ENCODE data around the gene ANKS1A. TPM values are rescaled to one million over a fixed set of nuclear protein-coding genes. Genes with fewer than 3 reads are reported as not detected.

ANKS1A gene
- total RNA-seq, 1 donor from 2014 or later: 13.6 TPM

- no peak for ATAC-seq
Observed at GRCh38 chr6:35057449-35058357, 168.6 kb downstream of the ANKS1A start.

- no peak for ATAC-seq
Observed at GRCh38 chr6:35058358-35058675, 169.3 kb downstream of the ANKS1A start.

- no peak for ATAC-seq
Observed at GRCh38 chr6:35058865-35059522, 169.9 kb downstream of the ANKS1A start.

GRCh38 chr6:35059596-35060345 lies 170.7 kb downstream of the ANKS1A start:
- ATAC-seq: no peak

- no peak for ATAC-seq
Observed at GRCh38 chr6:35061102-35061615, 172.1 kb downstream of the ANKS1A start.

GRCh38 chr6:35061651-35062410 lies 172.8 kb downstream of the ANKS1A start:
- no peak for ATAC-seq

GRCh38 chr6:35062676-35063574 lies 173.9 kb downstream of the ANKS1A start:
- ATAC-seq: no peak

- peak; percentile 16 for ATAC-seq
Observed at GRCh38 chr6:35063701-35064280, 174.7 kb downstream of the ANKS1A start.

- no peak for ATAC-seq
Observed at GRCh38 chr6:35064290-35064689, 175.2 kb downstream of the ANKS1A start.

- ATAC-seq: no peak
Observed at GRCh38 chr6:35064757-35065440, 175.8 kb downstream of the ANKS1A start.

GRCh38 chr6:35065441-35065800 lies 176.4 kb downstream of the ANKS1A start:
- ATAC-seq: no peak

GRCh38 chr6:35065870-35066269 lies 176.8 kb downstream of the ANKS1A start:
- ATAC-seq: no peak

- ATAC-seq: no peak
Observed at GRCh38 chr6:35067234-35067633, 178.2 kb downstream of the ANKS1A start.

GRCh38 chr6:35068206-35068605 lies 179.2 kb downstream of the ANKS1A start:
- peak; percentile 20 for ATAC-seq

GRCh38 chr6:35068644-35069043 lies 179.6 kb downstream of the ANKS1A start:
- ATAC-seq: no peak

GRCh38 chr6:35069262-35069661 lies 180.2 kb downstream of the ANKS1A start:
- no peak for ATAC-seq

GRCh38 chr6:35070111-35070510 lies 181.1 kb downstream of the ANKS1A start:
- ATAC-seq: no peak

- peak; percentile 24 for ATAC-seq
Observed at GRCh38 chr6:35071347-35071994, 182.4 kb downstream of the ANKS1A start.

- no peak for ATAC-seq
Observed at GRCh38 chr6:35072051-35072697, 183.1 kb downstream of the ANKS1A start.
